HL-60/S4 (cell line): ENCODE measurements around the gene OFD1.

Source experiments
- in situ Hi-C: fragments of 300-500 bp; cut with MboI; formaldehyde crosslinking; loops from 2 replicates; pipeline ENCODE4 v1.14.3; 2022; ENCODE audit warnings: low sequenced_read_pairs

The OFD1 gene

DNA sequence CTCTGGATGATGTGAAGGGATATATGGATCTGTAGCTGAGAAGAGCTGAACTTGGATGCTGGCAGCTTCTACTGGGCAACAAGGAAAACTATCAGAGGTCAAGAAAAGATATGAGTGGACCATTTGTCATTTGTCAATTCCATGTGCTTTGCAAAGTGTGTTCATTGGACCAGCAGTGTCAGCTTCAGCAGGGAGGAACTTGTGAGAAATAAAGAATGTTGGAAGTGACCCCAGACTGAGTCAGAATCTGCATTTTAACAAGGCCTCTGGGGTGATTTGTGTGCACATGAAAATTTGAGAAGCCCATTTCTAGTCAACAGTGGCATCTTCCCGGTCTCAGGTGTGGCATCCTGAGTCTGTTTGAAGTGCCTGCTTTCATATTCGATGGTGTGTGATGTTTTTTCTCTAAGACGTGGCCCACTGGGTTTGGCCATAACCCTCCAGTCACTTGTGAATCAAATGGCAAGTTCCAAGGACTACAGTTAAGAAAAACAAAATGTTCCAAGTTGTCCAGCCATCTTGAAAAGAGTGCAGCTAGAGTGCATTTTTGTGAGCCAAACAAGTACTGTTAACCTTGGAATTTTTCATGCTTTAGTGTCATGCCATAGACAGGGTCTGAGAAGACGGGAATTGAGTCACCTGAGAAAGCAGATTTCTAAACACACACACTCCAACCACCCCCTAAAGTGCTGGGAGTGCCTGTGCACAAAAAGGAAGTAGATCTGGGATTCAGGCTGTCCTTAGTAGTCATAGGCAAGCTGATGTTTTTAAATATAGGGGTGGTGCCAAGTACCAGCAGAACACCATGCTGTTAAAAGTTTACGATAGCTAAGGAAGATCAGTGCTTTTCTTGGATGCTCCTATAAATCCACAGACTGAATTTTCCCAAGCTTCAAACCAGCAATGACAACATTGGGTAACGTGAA lies 55.9 kb downstream of the OFD1 start:
- in situ Hi-C loops = no loop called here

DNA sequence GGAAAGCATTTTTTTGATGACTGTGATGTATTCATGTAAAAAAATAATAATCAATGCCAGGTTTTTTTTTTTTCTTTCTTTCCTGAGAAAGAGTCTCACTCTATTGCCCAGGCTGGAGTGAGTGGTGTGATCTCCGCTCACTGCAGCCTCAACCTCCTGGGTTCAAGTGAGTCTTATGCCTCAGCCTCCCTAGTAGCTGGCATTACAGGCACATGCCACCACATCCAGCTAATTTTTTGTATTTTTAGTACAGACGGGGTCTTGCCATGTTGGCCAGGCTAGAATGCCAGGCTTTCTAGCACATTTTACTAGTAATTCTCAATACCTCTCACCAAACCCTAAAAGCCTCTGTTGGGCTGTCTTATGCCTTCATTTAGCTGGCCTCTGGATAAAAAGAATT lies 56.6 kb downstream of the OFD1 start:
- in situ Hi-C loops = no loop called here

DNA sequence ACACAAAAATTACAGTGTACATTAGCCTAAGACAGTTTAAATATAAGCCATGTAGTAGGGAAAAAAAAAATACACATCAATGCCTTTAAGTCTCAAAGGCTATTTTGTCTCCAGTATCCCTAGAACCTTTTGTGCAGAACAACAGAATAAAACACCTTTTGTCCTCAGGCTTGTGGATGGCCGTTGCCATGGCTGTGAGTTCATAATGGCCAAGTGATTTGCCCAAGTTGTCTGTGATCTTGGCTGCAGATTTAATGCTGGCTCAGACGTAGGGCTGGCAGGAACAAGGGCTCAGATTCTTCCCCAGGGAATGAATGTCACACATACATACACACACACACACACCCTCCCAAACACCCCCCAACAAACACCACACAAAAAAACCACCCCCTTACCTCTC lies 57.0 kb downstream of the OFD1 start:
- in situ Hi-C loops = no loop called here

DNA sequence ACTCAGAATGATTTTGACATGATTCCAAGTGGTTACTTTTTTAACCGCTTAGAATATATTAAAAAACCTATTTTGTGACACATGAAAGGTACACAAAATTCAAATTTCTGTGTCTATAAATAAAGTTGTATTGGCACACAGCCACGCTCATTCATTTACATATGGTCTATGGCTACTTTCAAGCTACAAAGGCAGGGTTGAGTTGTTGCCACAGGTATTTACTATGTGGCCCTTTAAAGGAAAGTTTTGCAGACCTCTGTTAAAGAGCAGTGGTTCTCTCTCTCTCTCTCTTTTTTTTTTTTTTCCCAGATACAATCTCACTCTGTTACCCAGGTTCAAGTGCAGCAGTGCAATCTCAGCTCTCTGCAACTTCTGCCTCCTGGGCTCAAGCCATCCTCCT lies 59.3 kb downstream of the OFD1 start:
- in situ Hi-C loops = no loop called here

DNA sequence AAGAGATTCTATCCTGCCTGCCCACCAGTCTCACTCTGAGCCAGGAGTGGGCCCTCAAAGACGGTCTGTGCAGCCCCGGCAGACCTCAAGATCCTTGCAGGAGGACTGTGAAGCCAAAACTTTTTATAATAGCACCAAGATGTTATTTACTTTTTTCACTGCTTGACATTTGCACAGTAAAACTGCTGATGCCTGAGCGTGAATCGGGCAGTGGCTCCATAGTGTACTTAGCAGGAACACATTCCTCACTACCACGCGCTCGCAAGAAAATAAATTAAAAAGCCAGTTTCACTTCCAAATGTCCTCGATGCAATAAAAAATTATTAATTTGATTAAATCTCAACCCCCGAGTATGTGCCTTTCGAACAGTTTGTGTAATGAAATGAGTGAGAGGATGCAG lies 59.9 kb downstream of the OFD1 start:
- in situ Hi-C loops = no loop called here

DNA sequence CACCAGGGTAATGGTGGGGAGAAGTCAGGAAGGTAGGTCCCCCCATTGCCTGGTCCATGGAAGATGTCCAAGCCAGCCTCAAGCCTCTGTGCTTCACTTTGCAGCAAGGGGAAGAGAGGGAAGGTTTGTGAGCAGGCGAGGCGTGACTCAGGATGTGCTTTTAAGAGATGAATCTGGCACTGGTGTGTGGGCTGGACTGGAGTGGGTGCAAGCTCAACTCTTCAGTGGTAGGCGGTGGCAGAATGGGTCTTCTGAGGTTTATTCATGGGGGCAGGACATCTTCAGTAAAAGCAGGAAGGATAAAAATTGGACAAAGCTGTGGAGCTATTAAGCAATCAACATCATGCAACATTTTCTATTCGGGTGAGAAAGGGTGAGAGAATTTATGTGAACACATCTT lies 63.0 kb downstream of the OFD1 start:
- in situ Hi-C loops = no loop called here

DNA sequence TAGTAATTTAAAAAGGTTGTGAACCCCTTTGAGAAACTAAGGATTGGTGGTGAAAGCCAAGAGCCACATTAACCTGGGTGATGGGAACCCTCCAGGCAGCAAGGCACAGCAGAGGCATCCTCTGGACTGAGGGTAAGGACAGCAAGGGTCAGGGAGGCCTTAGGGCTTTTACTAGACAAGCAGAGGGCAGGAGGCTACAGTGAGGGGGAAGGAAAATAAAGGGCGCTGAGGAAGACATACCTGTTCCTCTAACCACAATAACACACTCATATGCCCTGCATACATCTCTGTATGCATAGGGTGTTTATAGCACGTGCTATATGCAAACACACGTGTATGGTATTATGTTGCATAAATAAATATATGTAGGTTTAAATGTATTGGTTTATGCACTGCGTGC lies 63.6 kb downstream of the OFD1 start:
- in situ Hi-C loops = no loop called here

DNA sequence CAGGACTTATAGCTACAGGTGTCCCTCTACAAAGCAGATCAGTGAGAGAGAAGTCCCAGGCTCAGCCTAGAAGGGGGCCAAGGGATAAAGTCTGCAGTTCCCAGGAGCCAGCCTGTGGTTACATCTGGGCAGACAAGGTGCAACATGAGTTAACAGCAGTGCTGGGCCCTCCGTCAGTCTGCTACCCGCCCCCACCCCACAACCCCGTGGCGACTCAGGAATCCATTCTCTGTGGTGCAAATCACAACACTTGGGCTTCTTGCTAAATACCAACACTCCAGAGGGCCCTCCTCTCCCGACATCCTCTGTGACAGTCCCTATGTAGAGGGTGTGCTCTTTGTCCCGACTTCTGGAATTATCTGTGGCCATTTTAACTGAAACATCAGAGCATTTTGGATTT lies 68.6 kb downstream of the OFD1 start:
- in situ Hi-C loops = no loop called here

DNA sequence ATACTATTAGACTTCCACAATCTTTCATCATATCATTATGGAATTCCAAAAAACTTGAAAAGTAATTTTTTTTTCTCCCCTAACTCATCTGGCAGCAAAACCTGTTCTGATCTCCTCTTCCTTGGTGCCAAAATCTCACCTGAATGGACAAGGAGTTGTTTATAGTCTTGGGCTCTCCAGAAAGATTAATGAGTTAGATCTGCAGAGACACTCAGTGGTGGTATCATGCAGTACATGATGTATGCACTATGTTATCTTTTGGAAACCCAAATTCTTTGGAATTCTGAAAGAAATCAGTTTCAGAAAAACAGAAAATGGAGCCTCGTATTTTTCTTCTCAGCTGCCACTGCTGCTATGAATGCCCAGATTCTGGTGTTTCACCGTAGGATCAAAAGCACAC lies 70.7 kb downstream of the OFD1 start:
- in situ Hi-C loops = no loop called here

DNA sequence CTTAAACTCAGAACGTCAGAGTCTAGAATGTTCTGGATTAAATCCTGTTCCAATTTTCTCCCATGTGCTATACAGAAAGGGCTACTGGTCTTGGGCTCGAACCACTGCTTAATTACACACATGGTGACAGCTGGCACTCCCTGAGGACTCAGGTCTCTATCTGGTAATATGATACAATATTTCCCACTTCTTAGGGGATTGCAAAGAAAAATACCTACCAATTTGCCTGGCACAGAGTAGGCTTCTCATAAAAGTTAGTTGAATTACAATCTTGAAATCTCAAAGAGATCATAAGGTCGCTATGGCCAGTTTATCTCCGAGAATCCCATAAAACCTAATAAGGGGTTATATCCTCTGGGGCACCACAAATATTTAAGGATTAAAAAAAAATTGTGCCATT lies 73.7 kb downstream of the OFD1 start:
- in situ Hi-C loops = no loop called here

DNA sequence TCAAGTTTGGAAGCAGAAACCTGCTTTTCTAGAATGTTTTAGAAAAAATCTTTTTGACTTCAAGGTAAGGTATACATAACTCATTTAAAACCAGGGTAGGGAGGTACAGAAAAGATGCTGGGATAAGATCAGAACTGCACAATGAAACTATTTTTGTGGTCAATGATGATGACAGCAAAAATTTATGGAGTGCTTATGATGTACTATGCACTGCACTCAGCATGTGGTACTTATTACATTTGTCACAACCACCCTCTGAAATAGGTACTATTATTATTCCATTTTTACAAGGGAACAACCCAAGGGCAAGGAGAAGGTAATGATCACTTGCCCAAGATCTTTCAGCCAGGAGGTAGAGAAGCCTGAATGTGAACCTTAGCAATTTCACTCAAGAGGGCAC lies 74.3 kb downstream of the OFD1 start:
- in situ Hi-C loops = no loop called here

DNA sequence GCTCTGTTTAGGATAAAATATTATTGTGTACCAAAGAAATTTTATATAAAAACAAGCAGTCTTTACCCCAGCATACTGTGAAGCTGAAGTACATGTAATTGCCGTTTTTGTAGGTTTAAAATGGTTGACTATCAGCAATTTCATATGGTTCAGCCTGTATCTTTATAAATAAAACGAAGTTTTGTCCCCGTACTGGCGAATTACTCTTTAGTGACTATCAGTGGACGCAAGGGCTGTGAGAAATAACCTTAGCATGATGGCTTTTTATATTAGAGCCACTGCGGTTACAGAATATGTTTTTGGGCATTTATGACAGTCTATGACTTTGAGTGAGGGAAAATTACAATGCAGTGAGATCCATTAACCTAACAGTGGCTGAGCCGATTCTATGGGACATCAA lies 81.1 kb downstream of the OFD1 start:
- in situ Hi-C loops = no loop called here

DNA sequence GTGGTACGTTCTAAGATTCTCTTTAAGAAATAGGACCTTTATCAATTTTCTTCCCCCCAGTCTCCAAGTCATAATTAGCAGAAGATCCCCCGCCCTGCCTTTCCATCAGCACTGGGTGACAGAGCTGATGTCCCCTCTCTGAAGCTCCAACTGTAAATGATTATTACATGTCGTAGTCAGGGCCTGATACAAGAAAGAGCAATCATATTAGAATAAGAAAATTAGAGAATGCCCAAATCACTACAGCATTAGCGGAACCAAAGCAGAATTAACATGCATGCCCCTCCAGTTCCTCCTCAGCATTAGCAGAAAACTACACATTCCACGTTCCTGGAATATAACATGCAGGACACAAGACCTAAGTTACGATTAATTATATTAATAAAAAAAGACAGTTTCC lies 81.6 kb downstream of the OFD1 start:
- in situ Hi-C loops = no loop called here

DNA sequence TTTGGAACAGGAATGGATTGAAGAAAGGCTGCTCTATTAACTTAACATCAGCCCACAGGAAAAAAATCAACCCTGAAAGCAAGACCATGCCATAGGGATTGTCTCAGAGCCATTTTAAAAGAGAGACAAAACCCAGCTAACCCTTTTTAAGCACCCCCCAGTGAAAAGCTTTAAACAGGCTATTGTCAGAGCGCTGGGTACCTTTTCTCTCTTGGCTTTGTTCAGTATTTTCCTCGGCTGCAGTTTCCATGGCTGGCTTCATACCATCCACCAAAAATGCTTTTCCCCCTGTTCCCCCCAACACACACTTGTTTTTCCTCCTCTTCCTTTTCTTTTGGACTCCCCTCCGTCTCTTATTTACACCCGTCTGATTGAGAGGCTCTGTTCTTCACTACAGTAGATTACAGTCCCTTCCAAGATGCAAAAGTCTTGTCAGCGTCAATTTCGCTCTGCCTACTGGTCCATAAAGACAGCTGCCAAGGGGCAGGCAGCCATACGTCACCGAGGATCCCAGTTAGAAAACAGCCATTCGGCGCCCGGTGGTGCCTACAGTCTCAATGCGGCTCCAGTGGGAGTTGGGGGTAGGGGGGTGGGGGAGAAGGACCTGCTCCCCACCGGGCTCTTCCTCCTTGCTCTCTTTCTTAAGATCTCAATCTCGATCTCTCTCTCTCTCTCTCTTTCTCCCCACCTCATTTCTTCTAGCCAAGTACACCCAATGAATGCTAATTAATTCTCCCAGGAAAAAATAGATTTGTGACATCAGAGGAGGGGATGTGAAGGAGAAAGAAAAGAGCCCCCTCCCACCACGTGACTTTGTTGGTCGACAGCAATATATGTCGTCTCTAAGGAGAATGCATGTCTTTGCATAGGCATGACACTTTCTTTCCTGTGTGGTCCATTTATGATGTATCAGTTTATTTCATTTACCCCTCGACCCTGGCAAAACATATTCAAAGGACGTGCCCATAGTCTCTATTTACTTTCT lies 82.4 kb downstream of the OFD1 start, which contains the start of gene GPM6B:
TSS of gene GPM6B (minus strand) at position 451 of the 985 bp plus-strand sequence. CDS start at position 262, 189 bp downstream.
- in situ Hi-C loops = no loop called here
